ENCODE data around the gene IDH3A.

DNA sequence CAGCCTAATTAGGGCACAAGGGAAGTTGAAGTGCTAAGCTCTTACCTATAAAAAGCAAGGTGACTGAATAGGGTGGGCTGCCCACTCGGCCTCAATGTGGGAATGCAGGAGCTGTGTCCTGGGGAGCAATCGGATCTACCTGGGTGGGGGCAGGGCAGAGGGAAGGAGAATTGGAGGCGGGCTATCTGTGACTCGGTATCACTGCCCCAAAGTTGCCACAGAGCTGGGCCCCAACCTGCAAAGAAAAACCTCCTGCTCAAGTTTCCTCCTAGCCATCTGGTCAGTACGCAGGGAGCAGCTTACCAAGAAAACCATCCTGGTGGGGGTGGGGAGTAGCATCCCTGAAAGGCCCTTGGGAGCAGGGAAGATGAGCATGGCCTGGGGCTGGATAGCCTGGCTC is 28.6 kb upstream of the IDH3A start:
- TF ChIP-seq CTCF (IDR thresholded peaks at IDR 0.05; ENCODE audit: insufficient read depth, low read length, poor library complexity, severe bottlenecking) (no peak), EZH2phosphoT487 (conservative IDR thresholded peaks at IDR 0.05; ENCODE audit: low read length) (no peak)
